Gastrocnemius medialis (tissue), 4 donors: ENCODE data around the gene TMEM139. TPM values are rescaled to one million over a fixed set of nuclear protein-coding genes. Genes with fewer than 3 reads are reported as not detected.

Experiments used
- ATAC-seq, 2 donors: fragments of 150-250 bp; one replicate each; pipeline ENCODE4 v1.9.1; 2016
- DNase-seq, 2 donors: peaks; one replicate each; pipeline ENCODE4 v3.0.0-alpha.2; 2019
- H3K27ac ChIP-seq, 4 donors: fragments of 200-600 bp; sonication (generic); 1 replicate in 1 of 4; 2 replicates in 3 of 4; pipeline ENCODE4 v1.5.1; 2016 to 2018; ENCODE audit warnings: mild to moderate bottlenecking in 2 of 4, moderate library complexity in 1 of 4
- H3K27me3 ChIP-seq, 3 donors: fragments of 200-600 bp; sonication (generic) in 2 of 3; 1 replicate in 1 of 3; 2 replicates in 2 of 3; pipeline versions ENCODE4 v1.5.1 to v1.6.0; 2016 to 2019; ENCODE audit warnings: mild to moderate bottlenecking in 1 of 3, moderate library complexity in 1 of 3
- H3K36me3 ChIP-seq, 2 donors: fragments of 200-600 bp; sonication (generic) in 1 of 2; one replicate each; pipeline ENCODE4 v1.5.1; 2017 to 2018
- H3K4me1 ChIP-seq, 2 donors: fragments of 200-600 bp; sonication (generic) in 1 of 2; one replicate each; pipeline ENCODE4 v1.5.1; 2016 to 2017; ENCODE audit warnings: mild to moderate bottlenecking in 2 of 2
- H3K4me3 ChIP-seq, 4 donors: fragments of 200-600 bp; sonication (generic) in 3 of 4; 1 replicate in 1 of 4; 2 replicates in 3 of 4; pipeline ENCODE4 v1.5.1; 2016 to 2019; ENCODE audit warnings: mild to moderate bottlenecking in 2 of 4
- H3K9me3 ChIP-seq, 3 donors: fragments of 200-600 bp; sonication (generic) in 2 of 3; 1 replicate in 1 of 3; 2 replicates in 2 of 3; pipeline ENCODE4 v1.5.1; 2016 to 2019
- POLR2A ChIP-seq, 2 donors: fragments of 450-650 bp; IDR thresholded peaks; one replicate each; pipeline ENCODE4 v1.6.1; 2017; ENCODE audit warnings: antibody characterized with exemption in 2 of 2, mild to moderate bottlenecking in 2 of 2, moderate library complexity in 2 of 2
- in situ Hi-C, 4 donors: fragments of 200-750 bp; cut with MboI; loops; one replicate each; pipeline versions ENCODE4 v1.15.0 to v1.8.0; 2017; ENCODE audit warnings: low sequenced_read_pairs in 4 of 4
- intact Hi-C: fragments of 100-400 bp; cut with DNase I; formaldehyde crosslinking; loops from one replicate; pipeline ENCODE4 v1.15.1; 2023; ENCODE audit warnings: low total_unique reads
- total RNA-seq, 4 donors: library from RNA; depleted of rRNA; stranded (reverse); fragments of >200 nt; gene quantifications; one replicate each; pipeline versions ENCODE4 v1.1.0 to v1.2.3, GENCODE V29; 2016
- TF ChIP-seq, protein P1 (sequence below), 5 experiments: fragments of 450-650 bp in 3 of 5; fragments of 200-600 bp in 2 of 5; sonication (generic) in 2 of 5; IDR thresholded peaks in 4 of 5; conservative IDR thresholded peaks in 1 of 5; 1 replicate in 4 of 5; 2 replicates in 1 of 5; pipeline ENCODE4 v1.5.1; 2016 to 2019; ENCODE audit warnings: antibody characterized with exemption in 5 of 5, mild to moderate bottlenecking in 3 of 5, moderate library complexity in 3 of 5

Gene TMEM139
- total RNA-seq, 4 donors from 2014 or later, result not detected

- no peaks in the 10 kb centered on the region for H3K36me3 ChIP-seq
- intact Hi-C loops, result no loop called here
- no peak overlapping the region for H3K27ac ChIP-seq
- no peaks in the 10 kb centered on the region for H3K27me3 ChIP-seq
- no peak for DNase-seq
- H3K4me1 ChIP-seq, result peaks cover 22 to 39% of the 10 kb centered on the region in 2 donors
- ATAC-seq, result no peak
- H3K4me3 ChIP-seq, result no peak overlapping the region
- in situ Hi-C loops, result no loop called here
- no peak for TF ChIP-seq POLR2A (IDR thresholded peaks at IDR 0.05)
- TF ChIP-seq, protein P1, sequence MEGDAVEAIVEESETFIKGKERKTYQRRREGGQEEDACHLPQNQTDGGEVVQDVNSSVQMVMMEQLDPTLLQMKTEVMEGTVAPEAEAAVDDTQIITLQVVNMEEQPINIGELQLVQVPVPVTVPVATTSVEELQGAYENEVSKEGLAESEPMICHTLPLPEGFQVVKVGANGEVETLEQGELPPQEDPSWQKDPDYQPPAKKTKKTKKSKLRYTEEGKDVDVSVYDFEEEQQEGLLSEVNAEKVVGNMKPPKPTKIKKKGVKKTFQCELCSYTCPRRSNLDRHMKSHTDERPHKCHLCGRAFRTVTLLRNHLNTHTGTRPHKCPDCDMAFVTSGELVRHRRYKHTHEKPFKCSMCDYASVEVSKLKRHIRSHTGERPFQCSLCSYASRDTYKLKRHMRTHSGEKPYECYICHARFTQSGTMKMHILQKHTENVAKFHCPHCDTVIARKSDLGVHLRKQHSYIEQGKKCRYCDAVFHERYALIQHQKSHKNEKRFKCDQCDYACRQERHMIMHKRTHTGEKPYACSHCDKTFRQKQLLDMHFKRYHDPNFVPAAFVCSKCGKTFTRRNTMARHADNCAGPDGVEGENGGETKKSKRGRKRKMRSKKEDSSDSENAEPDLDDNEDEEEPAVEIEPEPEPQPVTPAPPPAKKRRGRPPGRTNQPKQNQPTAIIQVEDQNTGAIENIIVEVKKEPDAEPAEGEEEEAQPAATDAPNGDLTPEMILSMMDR (IDR thresholded peaks at IDR 0.05 in 4 of 5, conservative IDR thresholded peaks at IDR 0.05 in 1 of 5), result no peak
- no peaks in the 10 kb centered on the region for H3K9me3 ChIP-seq
Observed at GRCh38 chr7:143314127-143314526, 29.4 kb downstream of the TMEM139 start.

DNA sequence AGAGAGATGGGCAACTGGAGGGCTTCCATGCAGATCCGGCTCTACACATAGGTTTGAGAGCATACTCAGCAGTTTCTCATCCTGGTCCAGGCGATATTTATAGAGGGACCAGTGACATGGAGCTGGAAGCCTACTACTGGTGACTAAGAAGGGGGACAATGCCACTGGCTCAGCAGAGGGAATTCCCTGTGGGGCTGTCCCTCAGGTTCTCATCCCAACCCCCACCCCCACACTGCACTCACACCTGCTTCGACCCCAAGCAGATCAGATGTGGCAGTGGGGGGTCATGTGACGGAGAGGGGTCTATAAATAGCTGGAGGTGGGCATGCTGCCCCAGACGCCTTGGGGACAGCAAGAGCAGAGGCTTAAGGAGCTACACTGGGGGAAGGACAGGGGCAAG lies 31.0 kb downstream of the TMEM139 start, which contains the start of gene CLCN1:
Gene CLCN1, plus strand, starts transcription at position 336 of the 400 bp plus-strand sequence. CDS start 102 bp downstream, outside the sequence.
- H3K36me3 ChIP-seq, result no peaks in the 10 kb centered on the region
- no peaks in the 10 kb centered on the region for H3K27me3 ChIP-seq
- no peaks in the 10 kb centered on the region for H3K9me3 ChIP-seq
- ATAC-seq (peak; percentile 72 to 73), DNase-seq (peak; percentile 59 to 95)
- H3K4me3 ChIP-seq, result peak within 1 kb of the TSS; percentile 44 to 49 (median 45)
- H3K27ac ChIP-seq, result peak within 1 kb of the TSS; percentile 76 to 99 (median 90)
- intact Hi-C loops, result loop anchor here (1.0 kb wide), 1 partner anchor 27 kb away; the partner anchor contains the start of gene CASP2
- in situ Hi-C loops, result no loop called here
- H3K4me1 ChIP-seq, result peaks cover 26 to 41% of the 10 kb centered on the region in 2 donors
- TF ChIP-seq POLR2A (IDR thresholded peaks at IDR 0.05), result peak; percentile 29 to 64
- TF ChIP-seq, protein P1 (IDR thresholded peaks at IDR 0.05 in 4 of 5, conservative IDR thresholded peaks at IDR 0.05 in 1 of 5), result no peak

DNA sequence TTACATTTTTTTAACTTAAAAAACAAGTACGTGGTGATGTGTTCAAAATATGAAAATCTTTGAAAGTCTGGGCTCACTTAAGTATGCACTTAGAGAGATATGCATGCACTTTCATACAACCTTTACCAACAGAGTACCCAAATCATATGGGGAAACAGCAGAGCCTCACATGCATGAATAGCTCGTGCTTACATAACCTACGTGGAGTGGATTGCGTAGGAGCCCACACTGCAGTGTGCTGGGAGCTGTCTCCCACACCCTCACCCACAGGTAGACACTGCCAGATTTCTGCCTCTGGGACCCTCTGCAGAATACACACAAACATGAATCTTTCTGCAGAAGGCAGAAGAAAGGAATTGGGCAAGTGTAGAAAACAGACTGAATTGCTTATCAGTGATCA lies 31.7 kb downstream of the TMEM139 start:
- Histone ChIP-seq H3K9me3 (no peaks in the 10 kb centered on the region), H3K4me3 (peak overlapping the region; percentile 44 to 49 (median 45)), H3K4me1 (peaks cover 27 to 41% of the 10 kb centered on the region in 2 donors), H3K27ac (peak overlapping the region; percentile 76 to 99 (median 90)), H3K27me3 (no peaks in the 10 kb centered on the region), H3K36me3 (no peaks in the 10 kb centered on the region)
- no peak for TF ChIP-seq POLR2A (IDR thresholded peaks at IDR 0.05)
- TF ChIP-seq, protein P1 (IDR thresholded peaks at IDR 0.05 in 4 of 5, conservative IDR thresholded peaks at IDR 0.05 in 1 of 5), result no peak
- DNase-seq (peak in 1 of 2 donors; percentile 54), ATAC-seq (peak; percentile 54 to 62)
- in situ Hi-C loops (no loop called here), intact Hi-C loops (no loop called here)

GRCh38 chr7:143318661-143319060 lies 33.9 kb downstream of the TMEM139 start:
- no peak for TF ChIP-seq POLR2A (IDR thresholded peaks at IDR 0.05)
- TF ChIP-seq, protein P1 (IDR thresholded peaks at IDR 0.05 in 4 of 5, conservative IDR thresholded peaks at IDR 0.05 in 1 of 5), result peak in 3 of 5 experiments; percentile 12 to 36 (median 24)
- Histone ChIP-seq H3K4me3 (no peak overlapping the region), H3K27me3 (no peaks in the 10 kb centered on the region), H3K9me3 (no peaks in the 10 kb centered on the region), H3K36me3 (no peaks in the 10 kb centered on the region), H3K27ac (peak overlapping the region; percentile 76 to 99 (median 90)), H3K4me1 (peaks cover 44 to 59% of the 10 kb centered on the region in 2 donors)
- in situ Hi-C loops (no loop called here), intact Hi-C loops (loop anchor here (1.0 to 2.0 kb wide), 2 partner anchors 13 to 62 kb away; partner anchors contain the start of gene ZYX)
- DNase-seq, result peak; percentile 67 to 87
- ATAC-seq, result peak; percentile 73 to 85
